ENCODE results near the gene NOSIP.
A peak's percentile ranks its signal among the peaks of the same experiment; 100 is the strongest.

NOSIP gene

DNA sequence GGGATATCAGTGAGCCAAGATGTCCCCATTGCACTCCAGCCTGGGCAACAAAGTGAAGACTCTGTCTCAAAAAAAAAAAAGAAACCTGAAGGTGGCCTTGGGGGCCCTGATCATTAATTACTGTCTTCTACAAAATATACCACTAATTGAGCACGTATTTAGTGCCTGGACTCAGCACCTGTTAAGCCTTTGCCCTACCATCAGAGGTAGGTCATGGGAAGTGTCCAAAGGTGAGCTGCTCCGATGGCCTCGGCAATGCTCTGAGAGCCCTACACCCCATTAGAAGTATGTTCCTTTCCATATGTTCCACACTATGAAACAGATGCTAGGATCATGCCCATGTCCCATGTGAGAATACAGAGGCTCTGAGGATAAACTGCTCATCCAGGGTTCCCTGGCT lies 20.9 kb downstream of the NOSIP start:
- Histone ChIP-seq H3K4ac (ENCODE audit: low read length) (no peak overlapping the region), H3K27ac (replicated peaks; ENCODE audit: low read length) (no peak overlapping the region), H3K36me3 (replicated peaks in 1 of 2; ENCODE audit: control insufficient read depth in 2 of 2, insufficient read depth in 2 of 2, low read length in 2 of 2) (peaks cover 32 to 69% of the 10 kb centered on the region in 2 donors), H2BK5ac (ENCODE audit: low read length) (no peak overlapping the region), H3K9ac (ENCODE audit: low read depth, low read length, poor library complexity) (no peak overlapping the region), H3K4me2 (ENCODE audit: insufficient read depth, low read length, poor library complexity, severe bottlenecking) (no peak overlapping the region), H3K23ac (ENCODE audit: low read depth, low read length, poor library complexity) (peak overlapping the region; percentile 3), H2AFZ (ENCODE audit: low read length) (no peak overlapping the region), H2BK15ac (ENCODE audit: low read length) (no peak overlapping the region), H2BK120ac (ENCODE audit: low read depth, low read length) (no peak overlapping the region), H3K18ac (ENCODE audit: low read length) (no peak overlapping the region), H3K79me1 (ENCODE audit: low read depth, low read length) (peaks cover 9% of the 10 kb centered on the region), H2AK5ac (ENCODE audit: low read depth, low read length) (no peak overlapping the region), H3K4me1 (ENCODE audit: control insufficient read depth in 2 of 2, insufficient read depth in 1 of 2, low read depth in 1 of 2, low read length in 2 of 2) (peaks cover 0 to 11% of the 10 kb centered on the region in 2 donors), H3K14ac (ENCODE audit: low read length) (no peak overlapping the region), H4K91ac (ENCODE audit: low read depth, low read length, poor library complexity) (no peak overlapping the region), H3K9me3 (replicated peaks in 1 of 2; ENCODE audit: control insufficient read depth in 2 of 2, insufficient read depth in 1 of 2, low read depth in 1 of 2, low read length in 2 of 2) (no peaks in the 10 kb centered on the region), H3K4me3 (ENCODE audit: low read length in 2 of 2) (no peak overlapping the region), H3K27me3 (ENCODE audit: control insufficient read depth in 3 of 3, insufficient read depth in 3 of 3, low read depth in 1 of 3, low read length in 3 of 3) (no peaks in the 10 kb centered on the region), H4K8ac (ENCODE audit: low read depth, low read length) (no peak overlapping the region), H2BK12ac (ENCODE audit: low read length) (no peak overlapping the region)
- no peak for DNase-seq (ENCODE audit: low spot score)
- WGBS, 2 donors (ENCODE audit: extremely low coverage in 2 of 2, insufficient read length in 2 of 2, insufficient replicate concordance in 1 of 2): no CpG with 5 or more reads among the region's 3 CpGs

DNA sequence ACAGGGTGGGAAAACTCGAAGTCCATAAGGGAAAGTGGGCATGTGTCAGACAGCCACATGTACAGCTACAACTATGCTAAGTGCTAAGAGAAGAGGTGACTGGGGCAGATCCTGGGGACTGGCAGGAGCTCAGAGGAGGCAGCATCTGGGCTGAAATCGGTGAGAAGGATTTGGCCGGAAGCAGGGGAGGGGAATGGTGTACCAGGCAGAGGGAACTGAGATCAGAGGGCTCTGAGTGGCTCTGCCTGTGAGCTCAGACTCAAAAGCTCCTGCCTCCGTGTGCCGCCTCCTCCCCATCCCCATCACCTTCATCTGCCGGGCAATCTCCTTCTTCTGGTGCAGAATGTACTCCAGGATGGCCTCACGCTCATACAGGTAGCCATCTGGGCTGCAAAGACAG lies 21.8 kb downstream of the NOSIP start:
- H3K4me3 ChIP-seq (ENCODE audit: low read length in 2 of 2): no peak overlapping the region
- no peaks in the 10 kb centered on the region for H3K9me3 ChIP-seq (replicated peaks in 1 of 2; ENCODE audit: control insufficient read depth in 2 of 2, insufficient read depth in 1 of 2, low read depth in 1 of 2, low read length in 2 of 2)
- no peak overlapping the region for H4K91ac ChIP-seq (ENCODE audit: low read depth, low read length, poor library complexity)
- no peak overlapping the region for H2AK5ac ChIP-seq (ENCODE audit: low read depth, low read length)
- H3K18ac ChIP-seq (ENCODE audit: low read length): no peak overlapping the region
- no peak overlapping the region for H4K8ac ChIP-seq (ENCODE audit: low read depth, low read length)
- H3K4me2 ChIP-seq (ENCODE audit: insufficient read depth, low read length, poor library complexity, severe bottlenecking): no peak overlapping the region
- H2BK12ac ChIP-seq (ENCODE audit: low read length): no peak overlapping the region
- H3K4me1 ChIP-seq (ENCODE audit: control insufficient read depth in 2 of 2, insufficient read depth in 1 of 2, low read depth in 1 of 2, low read length in 2 of 2): peaks cover 0 to 11% of the 10 kb centered on the region in 2 donors
- DNase-seq (ENCODE audit: low spot score): no peak
- no CpG with 5 or more reads among the region's 7 CpGs for WGBS, 2 donors (ENCODE audit: extremely low coverage in 2 of 2, insufficient read length in 2 of 2, insufficient replicate concordance in 1 of 2)
- H2BK120ac ChIP-seq (ENCODE audit: low read depth, low read length): no peak overlapping the region
- no peaks in the 10 kb centered on the region for H3K27me3 ChIP-seq (ENCODE audit: control insufficient read depth in 3 of 3, insufficient read depth in 3 of 3, low read depth in 1 of 3, low read length in 3 of 3)
- no peak overlapping the region for H3K27ac ChIP-seq (replicated peaks; ENCODE audit: low read length)
- H2AFZ ChIP-seq (ENCODE audit: low read length): no peak overlapping the region
- no peak overlapping the region for H2BK15ac ChIP-seq (ENCODE audit: low read length)
- peaks cover 36 to 70% of the 10 kb centered on the region in 2 donors for H3K36me3 ChIP-seq (replicated peaks in 1 of 2; ENCODE audit: control insufficient read depth in 2 of 2, insufficient read depth in 2 of 2, low read length in 2 of 2)
- H3K23ac ChIP-seq (ENCODE audit: low read depth, low read length, poor library complexity): no peak overlapping the region
- H3K79me1 ChIP-seq (ENCODE audit: low read depth, low read length): peaks cover 8% of the 10 kb centered on the region
- no peak overlapping the region for H2BK5ac ChIP-seq (ENCODE audit: low read length)
- H3K4ac ChIP-seq (ENCODE audit: low read length): no peak overlapping the region
- H3K14ac ChIP-seq (ENCODE audit: low read length): no peak overlapping the region
- no peak overlapping the region for H3K9ac ChIP-seq (ENCODE audit: low read depth, low read length, poor library complexity)

DNA sequence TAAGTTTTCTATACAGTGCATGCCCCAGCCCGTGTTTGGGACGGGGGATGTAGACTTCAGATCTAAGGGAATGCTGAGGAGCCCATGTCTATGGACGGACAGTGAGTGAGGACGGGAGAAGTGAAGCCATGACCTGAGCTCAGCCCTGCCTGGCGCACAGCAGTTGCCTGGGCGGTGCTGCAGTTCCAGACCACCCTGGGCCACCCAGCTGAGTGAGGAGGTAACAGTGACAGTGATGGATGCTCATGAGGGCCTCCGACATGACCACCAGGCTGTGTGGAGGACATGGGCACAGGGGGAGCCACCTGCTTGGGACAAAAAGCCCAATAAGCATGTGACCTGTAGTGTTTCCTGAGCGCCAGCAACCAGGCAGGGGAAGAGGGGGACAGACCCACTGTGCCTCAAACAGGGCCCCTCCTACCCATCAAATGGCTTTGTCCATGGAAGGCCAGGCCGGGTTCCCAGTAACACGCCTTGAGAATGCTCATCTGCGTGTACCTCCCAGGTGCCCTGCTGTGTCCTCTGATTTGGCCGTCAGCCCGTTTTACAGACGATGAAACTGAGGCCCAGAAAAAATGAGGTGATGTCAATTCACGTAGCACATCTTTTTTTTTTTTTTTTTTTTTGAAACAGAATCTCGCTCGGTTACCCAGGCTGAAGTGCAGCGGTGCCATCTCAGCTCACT lies 22.6 kb downstream of the NOSIP start:
- no peak overlapping the region for H3K4me2 ChIP-seq (ENCODE audit: insufficient read depth, low read length, poor library complexity, severe bottlenecking)
- no peaks in the 10 kb centered on the region for H3K9me3 ChIP-seq (replicated peaks in 1 of 2; ENCODE audit: control insufficient read depth in 2 of 2, insufficient read depth in 1 of 2, low read depth in 1 of 2, low read length in 2 of 2)
- H3K18ac ChIP-seq (ENCODE audit: low read length): no peak overlapping the region
- peak overlapping the region; percentile 39 for H2AK5ac ChIP-seq (ENCODE audit: low read depth, low read length)
- peaks cover 8% of the 10 kb centered on the region for H3K79me1 ChIP-seq (ENCODE audit: low read depth, low read length)
- no peak overlapping the region for H3K14ac ChIP-seq (ENCODE audit: low read length)
- H4K8ac ChIP-seq (ENCODE audit: low read depth, low read length): no peak overlapping the region
- WGBS, 2 donors (ENCODE audit: extremely low coverage in 2 of 2, insufficient read length in 2 of 2, insufficient replicate concordance in 1 of 2): no CpG with 5 or more reads among the region's 18 CpGs
- H2AFZ ChIP-seq (ENCODE audit: low read length): no peak overlapping the region
- peak overlapping the region; percentile 61 for H3K9ac ChIP-seq (ENCODE audit: low read depth, low read length, poor library complexity)
- peak overlapping the region in 1 of 2 donors; percentile 65 for H3K4me3 ChIP-seq (ENCODE audit: low read length in 2 of 2)
- H3K4me1 ChIP-seq (ENCODE audit: control insufficient read depth in 2 of 2, insufficient read depth in 1 of 2, low read depth in 1 of 2, low read length in 2 of 2): peaks cover 0 to 11% of the 10 kb centered on the region in 2 donors
- H3K36me3 ChIP-seq (replicated peaks in 1 of 2; ENCODE audit: control insufficient read depth in 2 of 2, insufficient read depth in 2 of 2, low read length in 2 of 2): peaks cover 36 to 75% of the 10 kb centered on the region in 2 donors
- no peaks in the 10 kb centered on the region for H3K27me3 ChIP-seq (ENCODE audit: control insufficient read depth in 3 of 3, insufficient read depth in 3 of 3, low read depth in 1 of 3, low read length in 3 of 3)
- H4K91ac ChIP-seq (ENCODE audit: low read depth, low read length, poor library complexity): no peak overlapping the region
- H2BK15ac ChIP-seq (ENCODE audit: low read length): no peak overlapping the region
- no peak overlapping the region for H3K27ac ChIP-seq (replicated peaks; ENCODE audit: low read length)
- no peak for DNase-seq (ENCODE audit: low spot score)
- H2BK120ac ChIP-seq (ENCODE audit: low read depth, low read length): no peak overlapping the region
- H3K23ac ChIP-seq (ENCODE audit: low read depth, low read length, poor library complexity): peak overlapping the region; percentile 83
- no peak overlapping the region for H3K4ac ChIP-seq (ENCODE audit: low read length)
- H2BK12ac ChIP-seq (ENCODE audit: low read length): no peak overlapping the region
- H2BK5ac ChIP-seq (ENCODE audit: low read length): no peak overlapping the region

DNA sequence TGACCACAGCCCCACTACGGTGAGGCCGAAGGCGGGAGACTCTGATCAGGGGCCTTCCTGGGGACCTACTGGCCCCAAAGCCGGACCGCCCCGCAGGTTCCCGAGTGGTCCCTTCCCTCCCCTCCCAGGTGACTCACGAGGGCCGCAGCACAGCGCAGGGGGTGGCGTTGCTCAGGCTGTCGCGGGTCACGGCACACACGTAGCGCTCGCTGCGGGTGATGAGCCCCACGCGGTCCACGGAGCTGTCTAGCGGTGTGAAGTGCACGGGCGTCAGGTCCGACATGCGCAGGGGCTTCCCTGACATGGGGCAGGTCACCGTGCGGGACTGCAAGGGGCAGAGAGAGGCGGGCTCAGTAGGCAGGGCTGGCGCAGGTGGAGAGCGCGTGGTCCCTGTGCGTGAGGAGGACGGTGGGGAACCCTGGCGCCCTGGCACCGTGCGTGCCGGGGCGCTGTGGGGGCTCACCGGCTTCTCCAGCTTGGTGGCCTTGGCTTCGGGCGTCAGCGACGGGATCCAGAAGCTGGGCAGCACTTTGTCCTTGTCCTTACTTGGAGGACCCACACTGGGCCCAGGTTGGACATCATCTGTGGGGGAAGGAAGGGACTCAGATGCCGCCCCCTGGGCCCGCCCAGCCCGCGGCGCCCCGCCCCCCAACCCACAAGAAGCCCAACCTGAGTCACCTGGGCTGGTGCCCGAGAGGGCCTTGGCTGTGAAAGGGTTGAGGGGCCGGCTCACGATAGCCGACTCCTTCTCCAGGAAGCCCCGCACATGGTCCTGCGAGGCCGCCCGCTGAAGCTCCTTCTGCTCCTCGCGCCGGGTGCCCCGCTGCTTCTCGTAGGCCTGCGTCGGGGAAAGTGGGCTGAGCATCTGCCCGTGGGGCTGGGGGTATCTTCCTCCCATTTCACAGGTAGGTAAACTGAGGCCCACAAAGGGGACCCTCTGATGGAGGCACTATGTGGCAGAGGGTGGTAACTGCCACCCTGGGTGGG lies 23.7 kb downstream of the NOSIP start:
- Histone ChIP-seq H2BK120ac (ENCODE audit: low read depth, low read length) (no peak overlapping the region), H3K18ac (ENCODE audit: low read length) (peak overlapping the region; percentile 96), H3K36me3 (replicated peaks in 1 of 2; ENCODE audit: control insufficient read depth in 2 of 2, insufficient read depth in 2 of 2, low read length in 2 of 2) (peaks cover 36 to 78% of the 10 kb centered on the region in 2 donors), H3K79me1 (ENCODE audit: low read depth, low read length) (peaks cover 8% of the 10 kb centered on the region), H3K27me3 (ENCODE audit: control insufficient read depth in 3 of 3, insufficient read depth in 3 of 3, low read depth in 1 of 3, low read length in 3 of 3) (no peaks in the 10 kb centered on the region), H3K4me2 (ENCODE audit: insufficient read depth, low read length, poor library complexity, severe bottlenecking) (peak overlapping the region; percentile 81), H3K9ac (ENCODE audit: low read depth, low read length, poor library complexity) (peak overlapping the region; percentile 95), H3K4ac (ENCODE audit: low read length) (peak overlapping the region; percentile 93), H2AFZ (ENCODE audit: low read length) (no peak overlapping the region), H2BK15ac (ENCODE audit: low read length) (peak overlapping the region; percentile 95), H3K4me3 (ENCODE audit: low read length in 2 of 2) (peak overlapping the region in 1 of 2 donors; percentile 69), H4K8ac (ENCODE audit: low read depth, low read length) (peak overlapping the region; percentile 74), H3K23ac (ENCODE audit: low read depth, low read length, poor library complexity) (peak overlapping the region; percentile 97), H2BK5ac (ENCODE audit: low read length) (peak overlapping the region; percentile 39), H2AK5ac (ENCODE audit: low read depth, low read length) (peak overlapping the region; percentile 94), H2BK12ac (ENCODE audit: low read length) (peak overlapping the region; percentile 93), H3K9me3 (replicated peaks in 1 of 2; ENCODE audit: control insufficient read depth in 2 of 2, insufficient read depth in 1 of 2, low read depth in 1 of 2, low read length in 2 of 2) (no peaks in the 10 kb centered on the region), H3K14ac (ENCODE audit: low read length) (peak overlapping the region; percentile 98), H3K27ac (replicated peaks; ENCODE audit: low read length) (peak overlapping the region; percentile 30), H4K91ac (ENCODE audit: low read depth, low read length, poor library complexity) (no peak overlapping the region), H3K4me1 (ENCODE audit: control insufficient read depth in 2 of 2, insufficient read depth in 1 of 2, low read depth in 1 of 2, low read length in 2 of 2) (peaks cover 0 to 11% of the 10 kb centered on the region in 2 donors)
- no peak for DNase-seq (ENCODE audit: low spot score)
- no CpG with 5 or more reads among the region's 66 CpGs for WGBS, 2 donors (ENCODE audit: extremely low coverage in 2 of 2, insufficient read length in 2 of 2, insufficient replicate concordance in 1 of 2)
